GM12878 (cell line): ENCODE data around the gene CFAP70. TPM values are rescaled to one million over a fixed set of nuclear protein-coding genes. Genes with fewer than 3 reads are reported as not detected.

ENCODE experiments used
- ATAC-seq: fragments of 200-7000 bp; cut with Tn5 transposase; 3 replicates; pipeline ENCODE4 v1.9.1; 2020; ENCODE audit warnings: mild to moderate bottlenecking, moderate library complexity
- BruUV-seq: library from RNA; stranded (reverse); fragments of 400-500 nt; replicated peaks from 2 replicates; lab custom pipeline; 2021; lab: Mats Ljungman, UMichigan
- CTCF ChIA-PET: fragments of 300-600 bp; sonication (Branson Sonifier 250); formaldehyde crosslinking; extraction: SDS; loops from one replicate; lab custom pipeline; 2021; ENCODE audit warnings: inconsistent platforms; lab: Yijun Ruan, JAX
- POLR2A ChIA-PET: fragments of 350-600 bp; formaldehyde crosslinking; extraction: SDS; loops from one replicate; lab custom pipeline; 2021; ENCODE audit warnings: inconsistent platforms; lab: Charles Lee
- RAD21 ChIA-PET: fragments of 300-600 bp; sonication (Branson Sonifier 250); formaldehyde crosslinking; loops from one replicate; lab custom pipeline; 2023; ENCODE audit warnings: antibody characterized with exemption; ENCODE audit not compliant: unreplicated experiment; lab: Charles Lee
- SMC1A ChIA-PET: fragments of 300-600 bp; sonication (Branson Sonifier 250); formaldehyde crosslinking; loops from one replicate; lab custom pipeline; 2023; ENCODE audit not compliant: unreplicated experiment, uncharacterized antibody; lab: Charles Lee
- DNase-seq: peaks from one replicate; pipeline ENCODE4 v3.0.0-alpha.2; 2011; ENCODE audit warnings: low read depth, low spot score
- FAIRE-seq: peaks from 3 replicates; lab custom pipeline; 2011; peaks lifted over from hg19 to GRCh38; lab: Jason Lieb, UNC
- H2AFZ ChIP-seq: 2 replicates; pipeline ENCODE4 v1.6.0; 2011; ENCODE audit warnings: low read depth, low read length, control low read depth; ENCODE audit not compliant: control insufficient read depth
- H3K27ac ChIP-seq: 2 replicates; pipeline ENCODE4 v1.5.1; 2011; ENCODE audit warnings: control low read depth; ENCODE audit not compliant: control insufficient read depth, insufficient read depth
- H3K27me3 ChIP-seq, 2 experiments: replicated peaks in 1 of 2; 2 replicates each; pipeline versions ENCODE4 v1.6.0 to v1.6.1; 2011; ENCODE audit warnings: low read length in 1 of 2; ENCODE audit not compliant: control insufficient read depth in 2 of 2, insufficient read depth in 2 of 2
- H3K36me3 ChIP-seq, 2 experiments: 2 replicates each; pipeline ENCODE4 v1.5.1; 2011; ENCODE audit warnings: low read length in 1 of 2; ENCODE audit not compliant: control insufficient read depth in 2 of 2, insufficient read depth in 2 of 2
- H3K4me1 ChIP-seq: 2 replicates; pipeline ENCODE4 v1.6.1; 2011; ENCODE audit warnings: mild to moderate bottlenecking, low read length, moderate library complexity, mixed read lengths; ENCODE audit not compliant: control insufficient read depth, insufficient read depth
- H3K4me2 ChIP-seq: 2 replicates; pipeline ENCODE4 v1.6.0; 2011; ENCODE audit warnings: control low read depth; ENCODE audit not compliant: control insufficient read depth, insufficient read depth
- H3K4me3 ChIP-seq: fragments of 200-600 bp; sonication (generic); 2 replicates; pipeline ENCODE4 v1.5.1; 2016
- H3K79me2 ChIP-seq: 2 replicates; pipeline ENCODE4 v1.6.0; 2011; ENCODE audit warnings: low read length; ENCODE audit not compliant: control insufficient read depth, insufficient read depth
- H3K9ac ChIP-seq: 2 replicates; pipeline ENCODE4 v1.8.0; 2011; ENCODE audit warnings: low read length, control low read depth, mixed read lengths; ENCODE audit not compliant: control insufficient read depth, insufficient read depth
- H3K9me3 ChIP-seq: replicated peaks from 3 replicates; pipeline ENCODE4 v1.5.1; 2011; ENCODE audit warnings: mild to moderate bottlenecking, low read length; ENCODE audit not compliant: control insufficient read depth, insufficient read depth
- H4K20me1 ChIP-seq: 2 replicates; pipeline ENCODE4 v1.6.0; 2011; ENCODE audit not compliant: control insufficient read depth, insufficient read depth
- MTA3 ChIP-seq: IDR thresholded peaks from 2 replicates; pipeline ENCODE4 v1.6.1; 2012; ENCODE audit warnings: low read length, inconsistent platforms, borderline replicate concordance
- MYC ChIP-seq: IDR thresholded peaks from 2 replicates; pipeline ENCODE4 v1.6.1; 2011; ENCODE audit warnings: mild to moderate bottlenecking, low read length, moderate library complexity, inconsistent platforms; ENCODE audit not compliant: insufficient read depth, insufficient replicate concordance, insufficient read length, severe bottlenecking
- NFYA ChIP-seq: IDR thresholded peaks from 2 replicates; pipeline ENCODE4 v1.6.1; 2011; ENCODE audit warnings: low read depth, mild to moderate bottlenecking, low read length, improper control_type of control experiment, borderline replicate concordance
- RAD21 ChIP-seq: IDR thresholded peaks from 2 replicates; pipeline ENCODE4 v1.6.1; 2011; ENCODE audit warnings: mild to moderate bottlenecking, low read depth, low read length, moderate library complexity; ENCODE audit not compliant: insufficient read depth
- SREBF1 ChIP-seq: IDR thresholded peaks from 2 replicates; pipeline ENCODE4 v1.6.1; 2012; ENCODE audit warnings: mild to moderate bottlenecking, low read length
- WGBS: methylation state at CpG from one replicate; pipeline ENCODE4 v1.1.6; 2016; ENCODE audit warnings: low lambda C conversion rate; ENCODE audit not compliant: insufficient replicate concordance, insufficient coverage; ENCODE audit errors: missing lambda C conversion rate; 5-methylcytosine and 5-hydroxymethylcytosine counted together
- in situ Hi-C: fragments of 300-500 bp; cut with MboI; formaldehyde crosslinking; loops from 9 replicates; pipeline ENCODE4 v1.14.3; 2018; ENCODE audit warnings: mixed read lengths
- intact Hi-C: fragments of 100-400 bp; cut with micrococcal nuclease; formaldehyde crosslinking; loops from one replicate; pipeline ENCODE4 v1.14.2; 2022; ENCODE audit not compliant: unreplicated experiment
- polyA plus RNA-seq, 11 experiments: library from polyadenylated mRNA; depleted of rRNA in 4 of 11; unstranded in 6 of 11; stranded (reverse) in 5 of 11; fragments of >200 nt; fragmentation: Nextera tagmentation in 4 of 11; fragmentation: Illumina TruSeq in 1 of 11; extraction: Ambion mirVana in 4 of 11; extraction: Trizol in 1 of 11; gene quantifications; 1 replicate in 1 of 11; 2 replicates in 10 of 11; pipeline versions ENCODE4 v1.2.1 to v1.2.3, GENCODE V29; 2011 to 2016; ENCODE audit warnings: inconsistent platforms in 2 of 11, missing spikeins in 2 of 11, low read depth in 1 of 11
- total RNA-seq, 4 experiments: library from RNA; depleted of rRNA in 3 of 4; stranded (reverse); fragments of >200 nt in 3 of 4; fragmentation: Illumina TruSeq in 1 of 4; extraction: Trizol in 1 of 4; gene quantifications; 2 replicates each; pipeline versions ENCODE4 v1.2.1 to v1.2.3, GENCODE V29; 2013 to 2021
- TF ChIP-seq, protein P1 (sequence below): fragments of 450-650 bp; IDR thresholded peaks from 2 replicates; pipeline ENCODE4 v1.6.1; 2018; ENCODE audit warnings: borderline replicate concordance, mild to moderate bottlenecking; ENCODE audit not compliant: partially characterized antibody

Gene CFAP70
- total and polyA plus RNA-seq, 10 of the 15 experiments (the other 5 are each of a cell fraction or from before 2014, with no cell fraction given), result 0.21 to 1.1 (median 0.42) TPM

- TF ChIP-seq, protein P1, sequence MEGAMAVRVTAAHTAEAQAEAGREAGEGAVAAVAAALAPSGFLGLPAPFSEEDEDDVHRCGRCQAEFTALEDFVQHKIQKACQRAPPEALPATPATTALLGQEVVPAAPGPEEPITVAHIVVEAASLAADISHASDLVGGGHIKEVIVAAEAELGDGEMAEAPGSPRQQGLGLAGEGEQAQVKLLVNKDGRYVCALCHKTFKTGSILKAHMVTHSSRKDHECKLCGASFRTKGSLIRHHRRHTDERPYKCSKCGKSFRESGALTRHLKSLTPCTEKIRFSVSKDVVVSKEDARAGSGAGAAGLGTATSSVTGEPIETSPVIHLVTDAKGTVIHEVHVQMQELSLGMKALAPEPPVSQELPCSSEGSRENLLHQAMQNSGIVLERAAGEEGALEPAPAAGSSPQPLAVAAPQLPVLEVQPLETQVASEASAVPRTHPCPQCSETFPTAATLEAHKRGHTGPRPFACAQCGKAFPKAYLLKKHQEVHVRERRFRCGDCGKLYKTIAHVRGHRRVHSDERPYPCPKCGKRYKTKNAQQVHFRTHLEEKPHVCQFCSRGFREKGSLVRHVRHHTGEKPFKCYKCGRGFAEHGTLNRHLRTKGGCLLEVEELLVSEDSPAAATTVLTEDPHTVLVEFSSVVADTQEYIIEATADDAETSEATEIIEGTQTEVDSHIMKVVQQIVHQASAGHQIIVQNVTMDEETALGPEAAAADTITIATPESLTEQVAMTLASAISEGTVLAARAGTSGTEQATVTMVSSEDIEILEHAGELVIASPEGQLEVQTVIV, result no peak
- no peak for TF ChIP-seq RAD21
- TF ChIP-seq MYC, result no peak
- 0 out of 2 replicates have a peak, but pooled peaks have one; percentile 33 for TF ChIP-seq MTA3
- TF ChIP-seq NFYA, result no peak
These were observed 106.8 kb downstream of the CFAP70 start (continued) for GRCh38 chr10:73251683-73252444.

- H3K9me3 ChIP-seq, result no peaks in the 10 kb centered on the region
- peak overlapping the region; percentile 89 for H3K4me3 ChIP-seq
- CTCF ChIA-PET, result interaction anchor here (0.6 to 0.8 kb wide), 3 partner anchors 237 to 395 kb away, joined by 3 read pairs; no protein-coding TSS in a partner anchor
- no peak overlapping the region for H2AFZ ChIP-seq
- peaks cover 10% of the 10 kb centered on the region for H3K4me1 ChIP-seq
- H3K4me2 ChIP-seq, result peak overlapping the region; percentile 98
- no peak for DNase-seq
- no peak for ATAC-seq
- peaks cover 84% of the 10 kb centered on the region for H3K79me2 ChIP-seq
- in situ Hi-C loops (no loop called here), intact Hi-C loops (loop anchor here (5.0 kb wide), 1 partner anchor 164 kb away; the partner anchor contains the start of gene ANXA7)
- no TSS peak for BruUV-seq
- no peak for TF ChIP-seq SREBF1
- POLR2A ChIA-PET, result interaction anchor here (0.5 to 3.7 kb wide), 3 partner anchors 111 to 377 kb away, joined by 3 to 19 read pairs (median 3); partner anchors contain the start of gene CFAP70
- H3K36me3 ChIP-seq, result peaks cover 0 to 13% of the 10 kb centered on the region in 2 experiments; a peak in 3 of 4 replicates
- peak overlapping the region; percentile 88 for H3K27ac ChIP-seq
- SMC1A ChIA-PET, result no interaction called here
- H4K20me1 ChIP-seq, result no peaks in the 10 kb centered on the region
- RAD21 ChIA-PET, result interaction anchor here (2.4 kb wide), 1 partner anchor 152 kb away, joined by 17 read pairs; the partner anchor contains the start of gene P4HA1
- no peaks in the 10 kb centered on the region for H3K27me3 ChIP-seq
- FAIRE-seq, result no peak
- WGBS, result 43% methylated on average over 5 of the region's 5 CpGs
- H3K9ac ChIP-seq, result peak overlapping the region; percentile 92
These were observed 110.4 kb downstream of the CFAP70 start for GRCh38 chr10:73248259-73248724.
